Caco-2 (cell line): ENCODE data around the gene DPH2. TPM values are rescaled to one million over a fixed set of nuclear protein-coding genes. Genes with fewer than 3 reads are reported as not detected.

Experiments
- BruUV-seq: library from RNA; stranded (reverse); fragments of 400-500 nt; replicated peaks from 2 replicates; lab custom pipeline; 2021; lab: Mats Ljungman, UMichigan
- CTCF ChIA-PET: fragments of 300-600 bp; sonication (Branson Sonifier 250); formaldehyde crosslinking; loops from one replicate; lab custom pipeline; 2022; ENCODE audit warnings: antibody characterized with exemption; lab: Charles Lee
- POLR2A ChIA-PET: fragments of 300-600 bp; sonication (Branson Sonifier 250); formaldehyde crosslinking; loops from one replicate; lab custom pipeline; 2022; ENCODE audit warnings: antibody characterized with exemption; lab: Charles Lee
- DNase-seq, 2 experiments: peaks; one replicate each; pipeline versions ENCODE4 v3.0.0 to v3.0.0-alpha.2; 2020 to 2022
- H3K27me3 ChIP-seq: replicated peaks from 2 replicates; pipeline ENCODE4 v1.6.0; 2011; ENCODE audit warnings: low read length; ENCODE audit not compliant: control insufficient read depth, insufficient read depth
- H3K36me3 ChIP-seq: 2 replicates; pipeline ENCODE4 v1.5.1; 2011; ENCODE audit warnings: low read length; ENCODE audit not compliant: control insufficient read depth, insufficient read depth
- H3K4me1 ChIP-seq: fragments of 250-450 bp; sonication (Bioruptor Pico); 2 replicates; pipeline ENCODE4 v1.5.1; 2020; ENCODE audit warnings: mild to moderate bottlenecking
- H3K4me3 ChIP-seq: 2 replicates; pipeline ENCODE4 v1.5.1; 2011; ENCODE audit warnings: low read depth, mild to moderate bottlenecking, control low read depth, low read length
- H3K9me3 ChIP-seq: fragments of 250-450 bp; sonication (Bioruptor Pico); 2 replicates; pipeline ENCODE4 v1.5.1; 2020; ENCODE audit warnings: mild to moderate bottlenecking, moderate library complexity
- H3K27ac Mint-ChIP-seq: one replicate; pipeline ENCODE4 v1.8.0; 2022; ENCODE audit warnings: mixed read lengths; ENCODE audit not compliant: unreplicated experiment
- H3K27me3 Mint-ChIP-seq: one replicate; pipeline ENCODE4 v1.8.0; 2022; ENCODE audit warnings: mixed read lengths; ENCODE audit not compliant: insufficient read depth, unreplicated experiment
- H3K36me3 Mint-ChIP-seq: one replicate; pipeline ENCODE4 v1.8.0; 2022; ENCODE audit warnings: mild to moderate bottlenecking, mixed read lengths; ENCODE audit not compliant: insufficient read depth, unreplicated experiment
- H3K4me1 Mint-ChIP-seq: one replicate; pipeline ENCODE4 v1.8.0; 2022; ENCODE audit warnings: low read depth, mixed read lengths; ENCODE audit not compliant: unreplicated experiment
- H3K4me3 Mint-ChIP-seq: one replicate; pipeline ENCODE4 v1.8.0; 2022; ENCODE audit warnings: mild to moderate bottlenecking, moderate library complexity, mixed read lengths; ENCODE audit not compliant: unreplicated experiment
- H3K9me3 Mint-ChIP-seq: one replicate; pipeline ENCODE4 v1.8.0; 2022; ENCODE audit warnings: mixed read lengths; ENCODE audit not compliant: unreplicated experiment
- CTCF ChIP-seq, 2 experiments: fragments of 200-600 bp in 1 of 2; IDR thresholded peaks; 1 replicate in 1 of 2; 2 replicates in 1 of 2; pipeline versions ENCODE4 v1.5.1 to v1.8.0; 2011 to 2022; ENCODE audit warnings: antibody characterized with exemption in 1 of 2, control low read depth in 1 of 2, inconsistent platforms in 1 of 2, low read depth in 1 of 2, low read length in 1 of 2, mild to moderate bottlenecking in 1 of 2, moderate library complexity in 1 of 2; ENCODE audit not compliant: insufficient read depth in 1 of 2, severe bottlenecking in 1 of 2, unreplicated experiment in 1 of 2
- intact Hi-C: fragments of 100-400 bp; cut with micrococcal nuclease; formaldehyde crosslinking; loops from one replicate; pipeline ENCODE4 v1.10.0; 2022; ENCODE audit not compliant: unreplicated experiment
- total RNA-seq: library from RNA; stranded (reverse); gene quantifications from 2 replicates; pipeline ENCODE4 v1.2.3, GENCODE V29; 2022

Gene DPH2
- total RNA-seq, 1 experiment from 2014 or later = 29.0 TPM

DNA sequence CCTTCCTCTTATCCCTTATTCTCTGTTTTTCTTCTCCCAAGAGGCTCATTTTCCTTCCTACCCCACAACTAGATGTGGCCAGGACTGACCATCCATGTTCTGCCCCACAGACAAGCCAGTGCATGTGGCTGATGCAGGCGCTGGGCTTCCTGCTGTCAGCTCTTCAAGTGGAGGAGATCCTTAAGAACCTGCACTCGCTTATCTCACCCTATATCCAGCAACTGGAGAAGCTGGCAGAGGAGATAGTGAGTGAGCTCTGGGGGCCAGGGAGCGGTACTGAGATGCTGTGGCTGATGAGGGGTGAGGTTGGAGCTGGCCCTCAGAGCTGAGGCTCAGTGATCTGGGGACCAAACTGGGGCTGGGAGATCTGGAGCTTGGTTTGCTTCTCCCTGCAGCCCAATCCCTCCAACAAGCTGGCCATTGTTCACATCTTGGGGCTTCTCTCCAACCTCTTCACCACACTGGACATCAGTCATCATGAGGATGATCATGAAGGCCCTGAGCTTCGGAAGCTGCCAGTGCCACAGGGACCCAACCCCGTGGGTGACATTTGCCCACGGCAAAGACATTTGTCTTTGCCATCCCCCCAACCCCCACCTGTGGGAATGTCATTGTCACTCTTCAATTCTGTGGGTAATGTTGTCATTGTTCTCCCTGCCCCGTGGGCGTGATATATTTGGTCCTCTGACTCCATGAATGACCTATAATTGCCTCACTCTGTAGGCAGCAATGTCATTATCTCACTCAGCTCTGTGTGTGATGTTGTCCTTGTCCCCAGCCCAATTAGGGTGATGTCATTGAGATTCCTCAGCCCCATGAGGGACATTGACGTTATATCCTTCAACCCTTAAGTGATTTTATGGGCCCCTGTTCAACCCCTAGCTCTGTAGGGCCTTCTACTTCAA, 11.2 kb upstream of the DPH2 start:
- DNase-seq = no peak
- ChIA-PET POLR2A (no interaction called here), CTCF (interaction anchor here (1.1 kb wide), 1 partner anchor 12 kb away, joined by 3 read pairs; the partner anchor contains the start of gene IPO13)
- Mint-ChIP-seq H3K4me3 (no peak overlapping the region), H3K4me1 (no peaks in the 10 kb centered on the region), H3K9me3 (no peaks in the 10 kb centered on the region), H3K27ac (no peak overlapping the region), H3K27me3 (no peaks in the 10 kb centered on the region), H3K36me3 (no peaks in the 10 kb centered on the region)
- Histone ChIP-seq H3K9me3 (no peaks in the 10 kb centered on the region), H3K4me3 (no peak overlapping the region), H3K4me1 (no peaks in the 10 kb centered on the region), H3K36me3 (no peaks in the 10 kb centered on the region), H3K27me3 (no peaks in the 10 kb centered on the region)
- intact Hi-C loops = no loop called here
- BruUV-seq = no TSS peak
- TF ChIP-seq CTCF (IDR thresholded peaks at IDR 0.05; ENCODE audit: insufficient read depth in 1 of 2, low read depth in 1 of 2, low read length in 1 of 2, severe bottlenecking in 1 of 2, unreplicated experiment in 1 of 2) = no peak

- Mint-ChIP-seq H3K36me3 (no peaks in the 10 kb centered on the region), H3K27ac (no peak overlapping the region), H3K4me1 (no peaks in the 10 kb centered on the region), H3K9me3 (no peaks in the 10 kb centered on the region), H3K4me3 (no peak overlapping the region), H3K27me3 (no peaks in the 10 kb centered on the region)
- intact Hi-C loops = no loop called here
- Histone ChIP-seq H3K27me3 (no peaks in the 10 kb centered on the region), H3K4me1 (no peaks in the 10 kb centered on the region), H3K9me3 (no peaks in the 10 kb centered on the region), H3K4me3 (no peak overlapping the region), H3K36me3 (no peaks in the 10 kb centered on the region)
- no TSS peak for BruUV-seq
- ChIA-PET CTCF (no interaction called here), POLR2A (no interaction called here)
- no peak for TF ChIP-seq CTCF (IDR thresholded peaks at IDR 0.05; ENCODE audit: insufficient read depth in 1 of 2, low read depth in 1 of 2, low read length in 1 of 2, severe bottlenecking in 1 of 2, unreplicated experiment in 1 of 2)
- DNase-seq = no peak
Observed at GRCh38 chr1:43960798-43961197, 9.0 kb upstream of the DPH2 start.

GRCh38 chr1:43961692-43962091, 8.1 kb upstream of the DPH2 start:
- H3K4me1 ChIP-seq = no peaks in the 10 kb centered on the region
- no peaks in the 10 kb centered on the region for H3K36me3 ChIP-seq
- TF ChIP-seq CTCF (IDR thresholded peaks at IDR 0.05; ENCODE audit: insufficient read depth in 1 of 2, low read depth in 1 of 2, low read length in 1 of 2, severe bottlenecking in 1 of 2, unreplicated experiment in 1 of 2) = no peak
- no TSS peak for BruUV-seq
- H3K4me3 Mint-ChIP-seq = no peak overlapping the region
- DNase-seq = no peak
- ChIA-PET POLR2A (no interaction called here), CTCF (no interaction called here)
- intact Hi-C loops = no loop called here
- no peaks in the 10 kb centered on the region for H3K36me3 Mint-ChIP-seq
- no peak overlapping the region for H3K27ac Mint-ChIP-seq
- no peaks in the 10 kb centered on the region for H3K27me3 ChIP-seq
- no peak overlapping the region for H3K4me3 ChIP-seq
- H3K9me3 ChIP-seq = no peaks in the 10 kb centered on the region
- H3K4me1 Mint-ChIP-seq = no peaks in the 10 kb centered on the region
- no peaks in the 10 kb centered on the region for H3K27me3 Mint-ChIP-seq
- no peaks in the 10 kb centered on the region for H3K9me3 Mint-ChIP-seq
